ENCODE results near the gene IL20RB.

IL20RB gene

GRCh38 chr3:136957751-136958288 lies at the start of gene IL20RB:
TSS of gene IL20RB (plus strand) at chr3:136957983. CDS start at chr3:136958114, 131 bp downstream.
- DNase-seq (ENCODE audit: low spot score): no peak

GRCh38 chr3:136908297-136908696 lies 49.5 kb upstream of the IL20RB start:
- no peak for DNase-seq (ENCODE audit: low spot score)

DNA sequence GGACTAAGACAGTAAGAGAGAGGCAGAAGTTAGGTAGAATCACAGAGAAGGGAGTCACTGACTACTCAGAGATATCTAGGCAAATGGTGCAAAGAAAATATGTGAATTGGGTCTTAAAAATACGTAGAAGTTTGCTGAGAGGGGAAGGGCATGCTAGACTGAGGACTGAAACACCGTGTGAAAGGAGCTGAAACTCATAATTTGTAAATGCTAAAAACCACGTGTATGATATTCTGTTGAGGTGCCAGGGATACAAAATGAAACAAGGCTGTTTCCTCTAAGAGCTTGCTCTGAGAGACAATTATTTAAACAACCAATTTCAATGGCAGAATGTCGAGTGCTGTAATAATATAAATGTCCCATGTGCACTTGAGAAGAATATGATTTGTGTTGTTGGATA lies 48.6 kb upstream of the IL20RB start:
- no peak for DNase-seq (ENCODE audit: low spot score)

GRCh38 chr3:136910697-136911096 lies 47.1 kb upstream of the IL20RB start:
- no peak for DNase-seq (ENCODE audit: low spot score)

GRCh38 chr3:136913168-136913567 lies 44.6 kb upstream of the IL20RB start:
- no peak for DNase-seq (ENCODE audit: low spot score)

- no peak for DNase-seq (ENCODE audit: low spot score)
Observed at GRCh38 chr3:136914739-136915138, 43.0 kb upstream of the IL20RB start.

- no peak for DNase-seq (ENCODE audit: low spot score)
Observed at GRCh38 chr3:136916223-136916622, 41.6 kb upstream of the IL20RB start.

DNA sequence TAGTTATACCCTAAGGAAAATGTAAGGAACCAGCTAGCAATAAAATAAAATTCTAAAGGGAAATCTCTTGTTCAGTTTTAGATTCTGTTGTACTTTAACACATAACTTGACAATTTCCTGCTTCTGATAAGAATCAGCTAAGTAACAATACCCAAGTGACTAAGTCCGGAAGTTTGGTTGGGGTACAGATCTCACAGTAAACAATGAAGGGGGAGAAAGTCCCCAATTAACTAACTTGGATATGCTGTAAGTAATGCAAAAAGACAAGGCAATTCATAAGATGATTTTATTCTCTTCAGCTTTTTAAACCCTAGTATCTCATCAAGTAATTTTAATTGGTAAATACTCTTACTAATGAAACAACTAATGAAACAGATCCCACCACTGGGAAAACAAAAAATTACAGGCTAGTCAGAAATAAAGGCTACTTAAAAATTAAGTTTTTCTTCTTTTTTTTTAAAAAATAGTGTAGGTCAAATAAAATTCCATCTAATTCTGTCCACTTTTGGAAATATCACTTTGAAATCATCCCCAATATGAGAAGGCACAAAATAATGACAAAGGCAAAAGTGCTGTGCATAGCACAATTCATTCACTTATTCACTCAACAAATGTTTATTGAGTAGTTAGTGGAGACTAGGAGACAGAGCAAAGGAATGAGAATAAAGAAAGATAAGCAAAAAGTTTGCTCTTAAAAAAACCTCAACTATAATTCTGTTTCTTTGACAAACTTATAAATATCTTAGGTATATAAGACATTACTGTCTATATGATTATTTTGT lies 37.8 kb upstream of the IL20RB start:
- DNase-seq (ENCODE audit: low spot score): no peak

- DNase-seq (ENCODE audit: low spot score): no peak
Observed at GRCh38 chr3:136920904-136921611, 36.7 kb upstream of the IL20RB start.

- no peak for DNase-seq (ENCODE audit: low spot score)
Observed at GRCh38 chr3:136925425-136926190, 32.2 kb upstream of the IL20RB start.

DNA sequence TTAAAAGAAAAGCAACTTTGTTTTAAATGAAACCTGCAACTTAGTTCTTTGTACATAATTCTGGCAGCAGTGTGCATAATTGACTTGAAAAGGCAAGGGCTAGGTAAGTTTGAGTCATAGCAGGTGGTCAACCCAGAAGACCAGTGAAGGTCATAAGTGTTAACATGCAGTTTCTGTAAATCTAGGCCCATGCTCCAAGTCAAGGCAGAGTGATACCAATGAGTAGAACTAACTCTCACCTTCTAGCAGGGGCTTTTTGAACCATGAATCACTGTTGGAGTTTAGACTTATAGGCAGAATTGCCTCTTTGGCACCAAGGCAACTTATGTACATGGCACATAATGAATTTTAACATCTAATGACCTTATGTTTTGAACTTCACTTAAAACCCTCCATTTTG lies 29.5 kb upstream of the IL20RB start:
- DNase-seq (ENCODE audit: low spot score): no peak

DNA sequence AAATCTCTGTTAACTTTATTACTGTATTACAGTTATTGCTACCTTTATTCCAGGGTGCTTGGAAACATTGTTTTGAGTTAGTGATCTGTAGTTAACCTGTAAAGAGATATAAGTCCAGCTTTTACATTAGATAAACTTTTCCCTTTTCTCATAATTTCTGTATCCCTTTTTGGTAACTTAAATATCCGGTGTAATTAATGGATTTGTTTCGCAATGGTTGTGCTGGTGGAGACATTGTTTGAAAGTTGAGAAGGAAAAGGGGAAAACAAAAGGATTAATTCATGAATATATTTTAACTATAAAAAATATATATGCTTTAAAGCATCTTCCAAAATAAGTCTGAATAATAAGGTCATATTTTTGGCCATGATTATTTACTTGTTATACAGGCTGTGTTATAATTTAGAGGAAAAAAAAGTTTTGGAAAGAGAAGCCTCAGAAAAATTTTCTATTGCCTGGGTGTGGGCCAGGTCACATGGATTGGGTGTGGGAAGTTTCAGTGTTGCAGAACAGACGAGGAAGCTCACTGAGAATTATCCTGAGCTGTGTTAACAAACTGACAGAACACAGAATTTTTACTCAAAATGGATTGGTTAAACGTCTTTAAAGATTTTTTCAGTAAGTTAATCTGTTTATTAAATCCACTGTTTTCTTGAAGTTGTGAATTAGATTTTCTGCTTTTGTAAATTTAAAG lies 27.7 kb upstream of the IL20RB start:
- peak; percentile 36 for DNase-seq (ENCODE audit: low spot score)

- DNase-seq (ENCODE audit: low spot score): no peak
Observed at GRCh38 chr3:136931606-136932005, 26.2 kb upstream of the IL20RB start.

GRCh38 chr3:136932523-136932922 lies 25.3 kb upstream of the IL20RB start:
- DNase-seq (ENCODE audit: low spot score): no peak

- DNase-seq (ENCODE audit: low spot score): no peak
Observed at GRCh38 chr3:136932978-136933772, 24.6 kb upstream of the IL20RB start.

DNA sequence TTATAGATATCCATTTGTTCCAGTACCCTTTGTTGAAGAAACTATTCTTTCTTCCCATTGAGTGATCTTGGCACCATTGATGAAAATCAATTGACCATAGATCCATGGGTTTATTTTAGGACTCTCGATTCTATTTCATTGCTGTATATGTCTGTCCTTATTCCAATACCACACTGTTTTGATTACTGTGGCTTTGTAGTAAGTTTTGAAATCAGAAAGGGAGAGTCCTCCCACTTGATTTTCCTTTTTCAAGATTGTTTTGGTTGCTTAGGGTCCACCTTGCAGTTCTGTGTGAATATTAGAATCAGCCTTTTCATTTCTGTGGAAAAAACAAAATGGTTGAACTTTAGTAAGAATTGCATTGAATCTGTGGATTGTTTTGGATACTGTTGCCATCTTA lies 20.6 kb upstream of the IL20RB start:
- DNase-seq (ENCODE audit: low spot score): no peak

GRCh38 chr3:136937851-136938250 lies 19.9 kb upstream of the IL20RB start:
- DNase-seq (ENCODE audit: low spot score): no peak

DNA sequence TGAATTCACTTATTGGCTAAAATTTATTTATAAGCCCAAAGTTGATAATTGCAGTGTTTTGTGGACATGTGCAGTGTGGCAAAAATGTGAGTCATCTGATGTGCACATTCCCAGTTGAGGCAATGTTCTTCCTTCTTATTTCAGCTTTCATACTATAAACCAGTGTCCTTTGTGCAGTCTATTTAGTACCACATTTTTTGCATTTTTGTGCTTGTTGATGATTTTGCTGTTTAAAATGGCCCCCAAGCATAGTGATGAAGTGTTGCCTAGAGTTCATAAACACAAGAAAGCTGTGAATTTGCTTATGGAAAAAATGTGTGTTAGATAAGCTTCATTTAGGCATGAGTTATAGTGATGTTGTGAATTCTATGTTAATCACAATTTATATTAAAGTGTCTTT lies 19.4 kb upstream of the IL20RB start:
- DNase-seq (ENCODE audit: low spot score): peak; percentile 28

DNA sequence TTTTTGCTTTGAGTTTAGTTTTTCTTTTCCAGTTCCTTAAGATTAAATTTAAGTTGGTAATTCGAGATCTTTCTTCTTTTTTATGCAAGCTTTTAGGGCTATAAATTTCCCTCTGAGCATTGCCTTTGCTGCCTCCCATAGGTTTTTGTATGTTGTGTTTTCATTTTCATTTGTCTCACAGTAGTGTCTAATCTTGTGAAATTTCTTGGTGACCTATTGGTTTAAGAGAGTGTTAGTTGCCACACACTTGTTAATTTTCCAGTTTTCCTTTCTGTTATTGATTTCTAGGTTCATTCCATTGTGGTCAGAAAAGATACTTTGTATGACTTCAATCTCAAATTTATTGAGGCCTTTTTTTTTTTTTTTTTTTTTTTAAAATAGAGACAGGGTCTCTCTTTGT lies 18.3 kb upstream of the IL20RB start:
- DNase-seq (ENCODE audit: low spot score): no peak

DNA sequence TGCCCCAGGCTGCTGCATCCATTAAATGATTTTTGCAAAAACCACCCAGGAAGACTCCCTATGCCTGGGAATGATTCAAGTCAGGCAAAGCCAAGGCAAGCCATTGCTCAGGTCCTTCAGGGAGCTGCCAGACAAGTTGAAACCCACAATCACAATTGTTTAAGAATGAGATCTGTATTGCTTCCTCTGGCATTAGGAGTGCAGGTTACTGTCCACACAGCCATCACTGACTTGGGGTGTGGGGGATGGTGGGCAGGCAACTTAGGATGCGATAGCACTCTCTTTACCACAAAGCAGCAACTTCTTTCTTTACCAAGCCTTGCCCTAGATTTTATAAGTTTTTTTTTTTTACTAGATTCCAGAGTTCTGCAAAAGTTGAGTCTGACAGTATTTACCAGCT lies 15.0 kb upstream of the IL20RB start:
- no peak for DNase-seq (ENCODE audit: low spot score)

- no peak for DNase-seq (ENCODE audit: low spot score)
Observed at GRCh38 chr3:136943436-136943835, 14.3 kb upstream of the IL20RB start.

Measured in AG08396 (cell line).